HCT116 (cell line): ENCODE data around the gene NDOR1. TPM values are rescaled to one million over a fixed set of nuclear protein-coding genes. Genes with fewer than 3 reads are reported as not detected.

Experiments
- ATAC-seq: fragments of 200-7000 bp; cut with Tn5 transposase; 2 replicates; pipeline ENCODE4 v1.9.1; 2020; ENCODE audit warnings: mild to moderate bottlenecking, moderate library complexity
- BruUV-seq: library from RNA; stranded (reverse); fragments of 400-500 nt; replicated peaks from 2 replicates; lab custom pipeline; 2021; lab: Mats Ljungman, UMichigan
- CTCF ChIA-PET: fragments of 300-600 bp; sonication (Branson Sonifier 250); formaldehyde crosslinking; loops from one replicate; lab custom pipeline; 2021; ENCODE audit warnings: antibody characterized with exemption; lab: Charles Lee
- POLR2A ChIA-PET: fragments of 300-600, 350-600 bp; sonication (Branson Sonifier 250); formaldehyde crosslinking; loops from one replicate; lab custom pipeline; 2021; ENCODE audit warnings: antibody characterized with exemption; lab: Charles Lee
- RAD21 ChIA-PET, 2 experiments: fragments of 300-600 bp; sonication (Branson Sonifier 250); formaldehyde crosslinking; loops; one replicate each; lab custom pipeline; 2023; ENCODE audit warnings: low total read pairs in 2 of 2; ENCODE audit not compliant: uncharacterized antibody in 2 of 2, unreplicated experiment in 2 of 2, low non-redundant PET in 1 of 2; lab: Charles Lee
- DNase-seq: peaks from one replicate; pipeline ENCODE4 v3.0.0-alpha.2; 2010; ENCODE audit warnings: low read depth, low spot score
- H2AFZ ChIP-seq: fragments of 200-600 bp; shearing (Covaris generic), sonication (generic); 2 replicates; pipeline ENCODE4 v1.6.1; 2017; ENCODE audit warnings: low read depth, mixed run types, mixed read lengths, antibody characterized with exemption, low read length; ENCODE audit not compliant: poor library complexity, severe bottlenecking
- H3K27ac ChIP-seq: 2 replicates; pipeline ENCODE4 v1.5.1; 2012; ENCODE audit warnings: low read depth, low read length
- H3K27me3 ChIP-seq: fragments of 200-600 bp; sonication (generic); 2 replicates; pipeline ENCODE4 v1.6.1; 2016; ENCODE audit warnings: mixed run types, low read length, mixed read lengths; ENCODE audit not compliant: insufficient read depth
- H3K36me3 ChIP-seq, 2 experiments: fragments of 200-500 bp in 1 of 2; fragments of 200-600 bp in 1 of 2; sonication (Bioruptor generic) in 1 of 2; sonication (generic) in 1 of 2; 2 replicates each; pipeline versions ENCODE4 v1.5.1 to v1.6.1; 2014 to 2016; ENCODE audit warnings: low read length in 2 of 2, inconsistent platforms in 1 of 2, mixed read lengths in 1 of 2, mixed run types in 1 of 2; ENCODE audit not compliant: insufficient read depth in 2 of 2, control insufficient read depth in 1 of 2
- H3K4me1 ChIP-seq, 2 experiments: fragments of 200-600 bp in 1 of 2; sonication (generic) in 1 of 2; 2 replicates each; pipeline versions ENCODE4 v1.5.1 to v1.6.1; 2012 to 2017; ENCODE audit warnings: low read length in 2 of 2, inconsistent platforms in 1 of 2, mild to moderate bottlenecking in 1 of 2, mixed read lengths in 1 of 2, mixed run types in 1 of 2, moderate library complexity in 1 of 2; ENCODE audit not compliant: insufficient read depth in 2 of 2, control insufficient read depth in 1 of 2
- H3K4me2 ChIP-seq: fragments of 200-600 bp; sonication (generic); 2 replicates; pipeline ENCODE4 v1.6.1; 2017; ENCODE audit warnings: mixed run types, low read length, mixed read lengths
- H3K4me3 ChIP-seq, 2 experiments: fragments of 200-600 bp in 1 of 2; sonication (generic) in 1 of 2; replicated peaks in 1 of 2; 2 replicates each; pipeline ENCODE4 v1.5.1; 2011 to 2016; ENCODE audit warnings: low read length in 2 of 2, control low read depth in 1 of 2, low read depth in 1 of 2, mild to moderate bottlenecking in 1 of 2, mixed read lengths in 1 of 2, mixed run types in 1 of 2
- H3K79me2 ChIP-seq: fragments of 200-600 bp; sonication (generic); 2 replicates; pipeline ENCODE4 v1.6.1; 2017; ENCODE audit warnings: mild to moderate bottlenecking, mixed run types, low read length, moderate library complexity, mixed read lengths; ENCODE audit not compliant: insufficient read depth
- H3K9ac ChIP-seq: fragments of 200-600 bp; sonication (generic); 2 replicates; pipeline ENCODE4 v1.6.1; 2016; ENCODE audit warnings: low read length, mixed read lengths
- H3K9me2 ChIP-seq: fragments of 200-600 bp; sonication (generic), shearing (Covaris generic); 2 replicates; pipeline ENCODE4 v1.6.1; 2017; ENCODE audit warnings: mixed run types, mild to moderate bottlenecking, moderate library complexity; ENCODE audit not compliant: insufficient read depth
- H3K9me3 ChIP-seq, 2 experiments: fragments of 200-500 bp in 1 of 2; fragments of 200-600 bp in 1 of 2; sonication (Bioruptor generic) in 1 of 2; sonication (generic) in 1 of 2; 2 replicates each; pipeline ENCODE4 v1.6.1; 2014 to 2017; ENCODE audit warnings: low read length in 2 of 2, mixed read lengths in 2 of 2, inconsistent platforms in 1 of 2, low read depth in 1 of 2, mild to moderate bottlenecking in 1 of 2, mixed run types in 1 of 2, moderate library complexity in 1 of 2; ENCODE audit not compliant: control insufficient read depth in 1 of 2, insufficient read depth in 1 of 2
- H4K20me1 ChIP-seq: fragments of 200-600 bp; sonication (generic), shearing (Covaris generic); 2 replicates; pipeline ENCODE4 v1.6.1; 2017; ENCODE audit warnings: mixed run types, mild to moderate bottlenecking, moderate library complexity; ENCODE audit not compliant: insufficient read depth
- CEBPB ChIP-seq: IDR thresholded peaks from 2 replicates; pipeline ENCODE4 v1.6.1; 2012; ENCODE audit warnings: low read depth
- EGR1 ChIP-seq: IDR thresholded peaks from 2 replicates; pipeline ENCODE4 v1.6.1; 2012; ENCODE audit warnings: low read depth
- EZH2 ChIP-seq: fragments of 200-600 bp; sonication (generic); IDR thresholded peaks from 2 replicates; pipeline ENCODE4 v1.6.1; 2017; ENCODE audit warnings: antibody characterized with exemption, mixed run types
- JUND ChIP-seq: IDR thresholded peaks from 2 replicates; pipeline ENCODE4 v1.6.1; 2012
- POLR2A ChIP-seq: IDR thresholded peaks from 2 replicates; pipeline ENCODE4 v1.7.0; 2011; ENCODE audit warnings: borderline replicate concordance; ENCODE audit not compliant: insufficient read depth, insufficient read length; ENCODE audit errors: extremely low read depth
- POLR2AphosphoS5 ChIP-seq: IDR thresholded peaks from 2 replicates; pipeline ENCODE4 v1.6.1; 2011; ENCODE audit warnings: mild to moderate bottlenecking, low read depth, low read length, moderate library complexity
- RAD21 ChIP-seq: IDR thresholded peaks from 2 replicates; pipeline ENCODE4 v1.6.1; 2012; ENCODE audit warnings: low read depth, mild to moderate bottlenecking
- TCF7L2 ChIP-seq: IDR thresholded peaks from 2 replicates; pipeline ENCODE4 v1.7.0; 2011; ENCODE audit warnings: borderline replicate concordance, inconsistent platforms; ENCODE audit not compliant: insufficient read depth, insufficient read length; ENCODE audit errors: extremely low read depth
- ZBTB33 ChIP-seq: IDR thresholded peaks from 2 replicates; pipeline ENCODE4 v1.6.1; 2011; ENCODE audit warnings: mild to moderate bottlenecking, low read length, moderate library complexity; ENCODE audit not compliant: insufficient replicate concordance; ENCODE audit errors: extremely low read depth
- ZFX ChIP-seq: fragments of 450-650 bp; IDR thresholded peaks from 2 replicates; pipeline ENCODE4 v1.6.1; 2017
- ZNF274 ChIP-seq: fragments of 200-500 bp; sonication (Bioruptor generic); IDR thresholded peaks from 2 replicates; pipeline ENCODE4 v1.6.1; 2014; ENCODE audit warnings: mild to moderate bottlenecking, low read depth, low read length, inconsistent platforms
- intact Hi-C: fragments of 100-400 bp; cut with micrococcal nuclease; formaldehyde crosslinking; loops from 2 replicates; pipeline ENCODE4 v1.10.0; 2022
- total RNA-seq: library from RNA; stranded (reverse); gene quantifications from one replicate; pipeline ENCODE4 v1.2.1, GENCODE V29; 2021; ENCODE audit not compliant: unreplicated experiment
- TF ChIP-seq, protein P1 (sequence below): IDR thresholded peaks from 2 replicates; pipeline ENCODE4 v1.6.1; 2012; ENCODE audit warnings: low read depth

The NDOR1 gene
- total RNA-seq, 1 experiment from 2014 or later: 28.4 TPM

DNA sequence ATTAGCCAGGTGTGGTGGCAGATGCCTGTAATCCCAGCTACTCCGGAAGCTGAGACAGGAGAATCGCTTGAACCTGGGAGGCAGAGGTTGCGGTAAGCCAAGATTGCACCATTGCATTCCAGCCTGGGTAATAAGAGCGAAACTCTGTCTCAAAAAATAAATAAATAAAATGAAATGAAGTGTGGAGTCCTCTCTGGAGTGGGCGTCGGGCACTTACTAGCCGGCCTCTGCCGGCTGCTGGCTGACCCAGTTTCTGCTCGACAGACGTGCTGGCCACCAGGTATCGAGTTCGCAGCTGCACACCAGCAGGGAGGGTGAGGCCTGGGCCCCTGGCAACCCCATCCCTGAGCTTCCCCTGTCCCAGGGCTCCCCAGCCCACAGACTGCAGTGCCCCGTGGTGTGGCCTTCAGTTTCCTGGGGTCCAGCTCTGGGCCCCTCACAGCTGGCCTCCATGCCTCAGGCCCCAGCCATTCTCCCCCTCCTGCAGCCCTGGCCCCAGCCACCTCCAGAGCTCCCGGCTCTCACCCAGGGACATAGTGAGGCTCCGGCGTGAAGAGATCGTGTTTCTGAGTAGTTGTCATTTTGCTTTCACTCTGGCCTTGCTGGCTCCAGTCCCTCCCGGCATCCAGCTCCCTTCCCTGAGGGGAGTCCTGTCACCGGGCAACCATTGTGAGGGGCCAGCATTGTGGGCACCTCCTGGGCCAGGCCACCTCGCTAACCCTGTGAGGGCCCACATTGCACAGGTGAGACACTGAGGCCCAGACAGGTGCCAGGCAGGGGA lies 41.8 kb downstream of the NDOR1 start:
- Histone ChIP-seq H4K20me1 (peaks cover 14% of the 10 kb centered on the region; the same call in 1 of the 2 replicates), H3K4me1 (peaks cover 6 to 23% of the 10 kb centered on the region in 2 experiments), H3K4me3 (no peak overlapping the region), H3K79me2 (peaks cover 16% of the 10 kb centered on the region), H3K9ac (no peak overlapping the region), H3K9me2 (no peaks in the 10 kb centered on the region), H3K4me2 (no peak overlapping the region), H3K27me3 (no peaks in the 10 kb centered on the region), H3K9me3 (no peaks in the 10 kb centered on the region), H3K27ac (no peak overlapping the region), H3K36me3 (peaks cover 7 to 14% of the 10 kb centered on the region in 2 experiments), H2AFZ (no peak overlapping the region)
- ChIA-PET RAD21 (no interaction called here), CTCF (interaction anchor here (1.0 to 2.4 kb wide), 2 partner anchors 11 to 180 kb away, joined by 4 to 7 read pairs; no protein-coding TSS in a partner anchor), POLR2A (no interaction called here)
- no peak for DNase-seq
- ATAC-seq: no peak
- TF ChIP-seq ZNF274 (no peak), RAD21 (no peak), TCF7L2 (no peak), EGR1 (no peak), JUND (no peak), POLR2A (no peak), CEBPB (no peak), POLR2AphosphoS5 (no peak), ZBTB33 (no peak), EZH2 (no peak), ZFX (no peak)
- TF ChIP-seq, protein P1, sequence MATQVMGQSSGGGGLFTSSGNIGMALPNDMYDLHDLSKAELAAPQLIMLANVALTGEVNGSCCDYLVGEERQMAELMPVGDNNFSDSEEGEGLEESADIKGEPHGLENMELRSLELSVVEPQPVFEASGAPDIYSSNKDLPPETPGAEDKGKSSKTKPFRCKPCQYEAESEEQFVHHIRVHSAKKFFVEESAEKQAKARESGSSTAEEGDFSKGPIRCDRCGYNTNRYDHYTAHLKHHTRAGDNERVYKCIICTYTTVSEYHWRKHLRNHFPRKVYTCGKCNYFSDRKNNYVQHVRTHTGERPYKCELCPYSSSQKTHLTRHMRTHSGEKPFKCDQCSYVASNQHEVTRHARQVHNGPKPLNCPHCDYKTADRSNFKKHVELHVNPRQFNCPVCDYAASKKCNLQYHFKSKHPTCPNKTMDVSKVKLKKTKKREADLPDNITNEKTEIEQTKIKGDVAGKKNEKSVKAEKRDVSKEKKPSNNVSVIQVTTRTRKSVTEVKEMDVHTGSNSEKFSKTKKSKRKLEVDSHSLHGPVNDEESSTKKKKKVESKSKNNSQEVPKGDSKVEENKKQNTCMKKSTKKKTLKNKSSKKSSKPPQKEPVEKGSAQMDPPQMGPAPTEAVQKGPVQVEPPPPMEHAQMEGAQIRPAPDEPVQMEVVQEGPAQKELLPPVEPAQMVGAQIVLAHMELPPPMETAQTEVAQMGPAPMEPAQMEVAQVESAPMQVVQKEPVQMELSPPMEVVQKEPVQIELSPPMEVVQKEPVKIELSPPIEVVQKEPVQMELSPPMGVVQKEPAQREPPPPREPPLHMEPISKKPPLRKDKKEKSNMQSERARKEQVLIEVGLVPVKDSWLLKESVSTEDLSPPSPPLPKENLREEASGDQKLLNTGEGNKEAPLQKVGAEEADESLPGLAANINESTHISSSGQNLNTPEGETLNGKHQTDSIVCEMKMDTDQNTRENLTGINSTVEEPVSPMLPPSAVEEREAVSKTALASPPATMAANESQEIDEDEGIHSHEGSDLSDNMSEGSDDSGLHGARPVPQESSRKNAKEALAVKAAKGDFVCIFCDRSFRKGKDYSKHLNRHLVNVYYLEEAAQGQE: no peak
- BruUV-seq: no TSS peak
- intact Hi-C loops: no loop called here
